ENCODE data around the gene LCN2. TPM values are rescaled to one million over a fixed set of nuclear protein-coding genes. Genes with fewer than 3 reads are reported as not detected.

The LCN2 gene
- total RNA-seq, 1 experiment from 2014 or later: 153 TPM

DNA sequence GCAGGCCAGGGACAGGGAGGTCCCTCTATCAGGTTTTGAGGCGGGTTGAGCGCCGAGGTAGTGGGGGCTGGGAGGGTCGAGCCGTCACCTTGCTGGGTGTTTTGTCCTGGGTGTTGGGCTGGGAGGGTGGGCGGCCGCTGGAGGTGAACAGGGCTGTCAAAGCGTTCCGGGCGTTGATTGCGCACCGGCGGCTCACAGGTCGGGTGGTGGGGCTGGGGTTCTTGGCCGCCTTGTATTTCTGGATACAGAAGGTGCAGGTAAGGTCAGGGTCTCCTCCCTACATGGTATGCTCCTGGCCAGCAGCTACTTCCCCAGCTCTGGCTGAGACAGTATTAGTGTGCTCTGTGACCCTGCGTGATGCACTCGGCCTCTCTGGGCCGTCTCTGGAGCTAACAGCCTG lies 16.9 kb downstream of the LCN2 start:
- H3K27ac ChIP-seq (ENCODE audit: low read length): no peak overlapping the region
- TF ChIP-seq, protein P1, sequence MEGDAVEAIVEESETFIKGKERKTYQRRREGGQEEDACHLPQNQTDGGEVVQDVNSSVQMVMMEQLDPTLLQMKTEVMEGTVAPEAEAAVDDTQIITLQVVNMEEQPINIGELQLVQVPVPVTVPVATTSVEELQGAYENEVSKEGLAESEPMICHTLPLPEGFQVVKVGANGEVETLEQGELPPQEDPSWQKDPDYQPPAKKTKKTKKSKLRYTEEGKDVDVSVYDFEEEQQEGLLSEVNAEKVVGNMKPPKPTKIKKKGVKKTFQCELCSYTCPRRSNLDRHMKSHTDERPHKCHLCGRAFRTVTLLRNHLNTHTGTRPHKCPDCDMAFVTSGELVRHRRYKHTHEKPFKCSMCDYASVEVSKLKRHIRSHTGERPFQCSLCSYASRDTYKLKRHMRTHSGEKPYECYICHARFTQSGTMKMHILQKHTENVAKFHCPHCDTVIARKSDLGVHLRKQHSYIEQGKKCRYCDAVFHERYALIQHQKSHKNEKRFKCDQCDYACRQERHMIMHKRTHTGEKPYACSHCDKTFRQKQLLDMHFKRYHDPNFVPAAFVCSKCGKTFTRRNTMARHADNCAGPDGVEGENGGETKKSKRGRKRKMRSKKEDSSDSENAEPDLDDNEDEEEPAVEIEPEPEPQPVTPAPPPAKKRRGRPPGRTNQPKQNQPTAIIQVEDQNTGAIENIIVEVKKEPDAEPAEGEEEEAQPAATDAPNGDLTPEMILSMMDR (conservative IDR thresholded peaks at IDR 0.05; ENCODE audit: low read depth, low read length): no peak
- no peak for TF ChIP-seq EZH2 (IDR thresholded peaks at IDR 0.05; ENCODE audit: low read length, unreplicated experiment)
- TF ChIP-seq EZH2phosphoT487 (IDR thresholded peaks at IDR 0.05; ENCODE audit: borderline replicate concordance, low read length): no peak
- H4K20me1 ChIP-seq (ENCODE audit: low read length): no peaks in the 10 kb centered on the region
- no peaks in the 10 kb centered on the region for H3K9me3 ChIP-seq (ENCODE audit: low read length)
- BruUV-seq (replicated peaks): TSS peak; percentile 50
- H3K9me2 ChIP-seq (replicated peaks; ENCODE audit: low read length): no peaks in the 10 kb centered on the region
- intact Hi-C loops (cut with micrococcal nuclease): no loop called here
- ChIA-PET POLR2A (ENCODE audit: unreplicated experiment) (no interaction called here), CTCF (no interaction called here)
- H3F3A ChIP-seq (ENCODE audit: low read length, unreplicated experiment): no peaks in the 10 kb centered on the region
- peaks cover 12% of the 10 kb centered on the region for H3K79me2 ChIP-seq (ENCODE audit: low read length)
- peaks cover 7% of the 10 kb centered on the region for H3K36me3 ChIP-seq (ENCODE audit: low read depth, low read length)
- H3K27me3 ChIP-seq (ENCODE audit: low read length): no peaks in the 10 kb centered on the region
- DNase-seq (no peak), ATAC-seq (no peak)
- no peak overlapping the region for H3K9ac ChIP-seq (ENCODE audit: low read length)
- H2AFZ ChIP-seq (ENCODE audit: low read length): no peak overlapping the region
- H3K4me2 ChIP-seq (ENCODE audit: low read length): no peak overlapping the region
- no peak overlapping the region for H3K4me3 ChIP-seq (ENCODE audit: low read length)
- peaks cover 10% of the 10 kb centered on the region for H3K4me1 ChIP-seq (ENCODE audit: insufficient read depth, low read length)

DNA sequence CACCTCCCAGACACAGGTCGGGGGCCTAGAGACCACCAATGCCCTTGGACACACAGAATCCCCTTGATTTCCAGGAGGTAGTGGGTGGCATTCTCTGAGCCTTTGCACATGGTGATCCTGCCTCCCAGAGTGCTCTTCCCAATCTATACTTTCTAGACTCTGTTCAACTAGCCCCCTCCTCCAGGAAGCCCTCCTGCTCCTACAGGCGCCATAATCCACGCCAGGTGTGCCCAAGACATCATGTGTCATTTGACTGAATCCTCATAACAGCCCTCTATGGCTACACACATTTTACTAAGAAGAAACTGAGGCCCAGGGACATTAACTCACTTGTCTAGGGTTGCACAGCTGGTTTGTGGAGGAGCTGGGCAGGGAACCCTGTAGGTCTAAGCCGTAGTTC lies 18.0 kb downstream of the LCN2 start:
- BruUV-seq (replicated peaks): no TSS peak
- Histone ChIP-seq H3F3A (ENCODE audit: low read length, unreplicated experiment) (no peaks in the 10 kb centered on the region), H3K27ac (ENCODE audit: low read length) (no peak overlapping the region), H3K9me3 (ENCODE audit: low read length) (no peaks in the 10 kb centered on the region), H4K20me1 (ENCODE audit: low read length) (no peaks in the 10 kb centered on the region), H3K9me2 (replicated peaks; ENCODE audit: low read length) (no peaks in the 10 kb centered on the region), H3K27me3 (ENCODE audit: low read length) (no peaks in the 10 kb centered on the region), H3K36me3 (ENCODE audit: low read depth, low read length) (peaks cover 7% of the 10 kb centered on the region), H3K4me2 (ENCODE audit: low read length) (no peak overlapping the region), H3K4me3 (ENCODE audit: low read length) (no peak overlapping the region), H3K79me2 (ENCODE audit: low read length) (peaks cover 3% of the 10 kb centered on the region; the same call in 1 of the 2 replicates), H3K9ac (ENCODE audit: low read length) (no peak overlapping the region), H2AFZ (ENCODE audit: low read length) (no peak overlapping the region), H3K4me1 (ENCODE audit: insufficient read depth, low read length) (peaks cover 2% of the 10 kb centered on the region)
- intact Hi-C loops (cut with micrococcal nuclease): no loop called here
- CTCF ChIA-PET: no interaction called here
- POLR2A ChIA-PET (ENCODE audit: unreplicated experiment): no interaction called here
- ATAC-seq (no peak), DNase-seq (no peak)
- TF ChIP-seq EZH2phosphoT487 (IDR thresholded peaks at IDR 0.05; ENCODE audit: borderline replicate concordance, low read length) (no peak), EZH2 (IDR thresholded peaks at IDR 0.05; ENCODE audit: low read length, unreplicated experiment) (no peak)
- TF ChIP-seq, protein P1 (conservative IDR thresholded peaks at IDR 0.05; ENCODE audit: low read depth, low read length): no peak

DNA sequence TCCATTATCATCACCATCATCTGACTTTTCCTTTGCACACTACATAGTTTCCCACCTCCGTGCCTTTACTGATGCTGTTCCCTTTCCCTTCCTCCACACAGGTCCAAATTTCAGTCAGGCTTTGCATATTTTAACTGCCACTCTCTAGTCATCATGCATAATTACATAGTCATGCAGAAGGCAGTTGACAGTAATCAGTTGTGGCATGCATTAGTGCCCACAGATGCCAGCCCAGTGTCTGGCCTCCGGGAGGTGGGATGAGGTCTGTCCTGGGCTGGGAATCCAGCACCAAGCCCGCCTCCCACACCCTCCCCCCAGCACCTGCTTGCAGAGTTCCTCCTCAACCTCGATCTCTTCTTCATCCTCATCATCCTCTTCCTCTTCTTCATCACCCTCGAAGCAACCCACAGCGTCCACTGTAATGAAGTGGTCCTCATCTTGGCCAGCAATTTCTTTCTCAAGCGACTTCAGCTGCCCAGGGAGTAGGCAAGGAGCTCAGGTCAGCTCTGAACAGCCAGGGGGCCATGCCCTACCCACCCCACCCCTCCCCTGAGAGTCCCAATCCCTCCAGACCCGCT lies 19.6 kb downstream of the LCN2 start:
- DNase-seq (no peak), ATAC-seq (no peak)
- Histone ChIP-seq H3K4me1 (ENCODE audit: insufficient read depth, low read length) (no peaks in the 10 kb centered on the region), H3F3A (ENCODE audit: low read length, unreplicated experiment) (no peaks in the 10 kb centered on the region), H3K27me3 (ENCODE audit: low read length) (no peaks in the 10 kb centered on the region), H3K36me3 (ENCODE audit: low read depth, low read length) (peaks cover 5% of the 10 kb centered on the region), H3K4me2 (ENCODE audit: low read length) (no peak overlapping the region), H3K9me3 (ENCODE audit: low read length) (no peaks in the 10 kb centered on the region), H3K4me3 (ENCODE audit: low read length) (no peak overlapping the region), H2AFZ (ENCODE audit: low read length) (no peak overlapping the region), H3K9ac (ENCODE audit: low read length) (no peak overlapping the region), H3K9me2 (replicated peaks; ENCODE audit: low read length) (no peaks in the 10 kb centered on the region), H3K27ac (ENCODE audit: low read length) (no peak overlapping the region), H4K20me1 (ENCODE audit: low read length) (no peaks in the 10 kb centered on the region), H3K79me2 (ENCODE audit: low read length) (no peaks in the 10 kb centered on the region)
- BruUV-seq (replicated peaks): no TSS peak
- POLR2A ChIA-PET (ENCODE audit: unreplicated experiment): no interaction called here
- intact Hi-C loops (cut with micrococcal nuclease): no loop called here
- TF ChIP-seq EZH2 (IDR thresholded peaks at IDR 0.05; ENCODE audit: low read length, unreplicated experiment) (no peak), EZH2phosphoT487 (IDR thresholded peaks at IDR 0.05; ENCODE audit: borderline replicate concordance, low read length) (no peak)
- TF ChIP-seq, protein P1 (conservative IDR thresholded peaks at IDR 0.05; ENCODE audit: low read depth, low read length): no peak
- CTCF ChIA-PET: no interaction called here

All from PC-3 (cell line).